Measurements from ENCODE around the gene SLC66A3.

GRCh38 chr2:11117776-11118175 is 37.5 kb upstream of the SLC66A3 start:
- TF ChIP-seq CTCF (IDR thresholded peaks at IDR 0.05) (no peak), POLR2A (IDR thresholded peaks at IDR 0.05) (no peak)

Data from testis (tissue), 2 donors.